Prostate gland (tissue), 2 donors: Measurements from ENCODE around the gene XIRP1. TPM values are rescaled to one million over a fixed set of nuclear protein-coding genes. Genes with fewer than 3 reads are reported as not detected.
"Not testable (repeated sequence)": the region's sequence is repeated elsewhere in the genome, so short reads cannot be mapped to it uniquely, and the experiment has no call there.

ENCODE experiments used
- DNase-seq: peaks from one replicate; pipeline ENCODE4 v3.0.0-alpha.2; 2019; ENCODE audit warnings: low spot score
- H3K27ac ChIP-seq, 2 donors: fragments of 200-600 bp; sonication (generic); 2 replicates each; pipeline ENCODE4 v1.5.1; 2017 to 2019
- H3K27me3 ChIP-seq: fragments of 200-600 bp; sonication (generic); replicated peaks from 2 replicates; pipeline ENCODE4 v1.5.1; 2019; ENCODE audit not compliant: insufficient read depth
- H3K36me3 ChIP-seq, 2 donors: fragments of 200-600 bp; sonication (generic); 1 replicate in 1 of 2; 2 replicates in 1 of 2; pipeline versions ENCODE4 v1.5.1 to v1.8.1; 2017 to 2019
- H3K4me1 ChIP-seq: fragments of 200-600 bp; sonication (generic); replicated peaks from 2 replicates; pipeline ENCODE4 v1.5.1; 2019
- H3K4me3 ChIP-seq, 2 donors: fragments of 200-600 bp; sonication (generic); 2 replicates each; pipeline ENCODE4 v1.5.1; 2017 to 2019
- H3K9me3 ChIP-seq: fragments of 200-600 bp; sonication (generic); 2 replicates; pipeline ENCODE4 v1.5.1; 2017
- CTCF ChIP-seq, 4 experiments: fragments of 200-600 bp in 2 of 4; fragments of 450-650 bp in 2 of 4; sonication (generic) in 2 of 4; IDR thresholded peaks; 1 replicate in 3 of 4; 2 replicates in 1 of 4; pipeline ENCODE4 v1.5.1; 2016 to 2019; ENCODE audit warnings: antibody characterized with exemption in 4 of 4, mild to moderate bottlenecking in 2 of 4, moderate library complexity in 2 of 4
- POLR2A ChIP-seq: fragments of 450-650 bp; IDR thresholded peaks from one replicate; pipeline ENCODE4 v1.6.1; 2016; ENCODE audit warnings: antibody characterized with exemption, mild to moderate bottlenecking
- POLR2AphosphoS5 ChIP-seq: sonication (generic); formaldehyde crosslinking; IDR thresholded peaks from one replicate; pipeline ENCODE4 v1.6.1; 2017; ENCODE audit warnings: antibody characterized with exemption
- WGBS: methylation state at CpG from one replicate; pipeline ENCODE4 v1.1.5; 2018; 5-methylcytosine and 5-hydroxymethylcytosine counted together
- intact Hi-C: fragments of 100-400 bp; cut with DNase I; formaldehyde crosslinking; loops from one replicate; pipeline ENCODE4 v1.14.2; 2022
- total RNA-seq, 2 donors: library from RNA; depleted of rRNA; stranded (reverse); fragments of >200 nt; gene quantifications; one replicate each; pipeline ENCODE4 v1.1.0, GENCODE V29; 2016

The XIRP1 gene
- total RNA-seq, 2 donors from 2014 or later: 0.40 to 2.2 TPM

- intact Hi-C loops: no loop called here
- no peak overlapping the region for H3K4me3 ChIP-seq
- no peak for DNase-seq
- H3K36me3 ChIP-seq: no peaks in the 10 kb centered on the region
- H3K9me3 ChIP-seq: no peaks in the 10 kb centered on the region
- H3K4me1 ChIP-seq: no peaks in the 10 kb centered on the region
- no peak for TF ChIP-seq POLR2A
- no peak for TF ChIP-seq CTCF (IDR thresholded peaks at IDR 0.05)
- no peak for TF ChIP-seq POLR2AphosphoS5
- H3K27me3 ChIP-seq: peaks cover 3% of the 10 kb centered on the region
- H3K27ac ChIP-seq: no peak overlapping the region
- 33% methylated on average over 3 of the region's 3 CpGs for WGBS
These were observed 40.5 kb upstream of the XIRP1 start for GRCh38 chr3:39232859-39233258.

- 88% methylated on average over 1 of the region's 1 CpG for WGBS
- no peaks in the 10 kb centered on the region for H3K9me3 ChIP-seq
- intact Hi-C loops: no loop called here
- H3K27me3 ChIP-seq: no peaks in the 10 kb centered on the region
- H3K4me1 ChIP-seq: no peaks in the 10 kb centered on the region
- no peak overlapping the region for H3K4me3 ChIP-seq
- no peak for TF ChIP-seq POLR2AphosphoS5
- TF ChIP-seq POLR2A: no peak
- no peak for TF ChIP-seq CTCF (IDR thresholded peaks at IDR 0.05)
- H3K27ac ChIP-seq: no peak overlapping the region
- H3K36me3 ChIP-seq: no peaks in the 10 kb centered on the region
- DNase-seq: no peak
These were observed 38.1 kb upstream of the XIRP1 start for GRCh38 chr3:39230453-39230852.

GRCh38 chr3:39228496-39228895 is 36.1 kb upstream of the XIRP1 start:
- no peak for DNase-seq
- TF ChIP-seq POLR2A: no peak
- TF ChIP-seq CTCF (IDR thresholded peaks at IDR 0.05): no peak
- no peak for TF ChIP-seq POLR2AphosphoS5
- Histone ChIP-seq H3K36me3 (no peaks in the 10 kb centered on the region), H3K4me1 (no peaks in the 10 kb centered on the region), H3K27ac (no peak overlapping the region), H3K9me3 (no peaks in the 10 kb centered on the region), H3K27me3 (no peaks in the 10 kb centered on the region), H3K4me3 (no peak overlapping the region)
- intact Hi-C loops: no loop called here
- WGBS: 81% methylated on average over 4 of the region's 4 CpGs

- H3K4me1 ChIP-seq, intact Hi-C loops, H3K9me3 ChIP-seq, H3K27me3 ChIP-seq, H3K36me3 ChIP-seq, H3K27ac ChIP-seq, DNase-seq, H3K4me3 ChIP-seq: not testable (repeated sequence)
- no CpG with 5 or more reads among the region's 32 CpGs for WGBS
These were observed 35.2 kb upstream of the XIRP1 start for GRCh38 chr3:39227596-39227995.

GRCh38 chr3:39226106-39226741 is 33.8 kb upstream of the XIRP1 start:
- no peak for DNase-seq
- H3K36me3 ChIP-seq: no peaks in the 10 kb centered on the region
- TF ChIP-seq POLR2AphosphoS5 (no peak), POLR2A (no peak), CTCF (IDR thresholded peaks at IDR 0.05) (no peak)
- intact Hi-C loops: no loop called here
- no peaks in the 10 kb centered on the region for H3K9me3 ChIP-seq
- no peaks in the 10 kb centered on the region for H3K27me3 ChIP-seq
- 62% methylated on average over 3 of the region's 3 CpGs for WGBS
- no peak overlapping the region for H3K4me3 ChIP-seq
- no peaks in the 10 kb centered on the region for H3K4me1 ChIP-seq
- no peak overlapping the region for H3K27ac ChIP-seq
